Subcutaneous adipose tissue (tissue), 4 donors: ENCODE results near the gene KIF1A. TPM values are rescaled to one million over a fixed set of nuclear protein-coding genes. Genes with fewer than 3 reads are reported as not detected.

ENCODE experiments used
- CTCF ChIP-seq: fragments of 450-650 bp; IDR thresholded peaks from one replicate; pipeline ENCODE4 v1.5.1; 2016; ENCODE audit warnings: low read depth, mild to moderate bottlenecking, control low read depth, antibody characterized with exemption, moderate library complexity
- total RNA-seq, 4 donors: library from RNA; depleted of rRNA; stranded (reverse); fragments of >200 nt; gene quantifications; one replicate each; pipeline ENCODE4 v1.1.0, GENCODE V29; 2016

The KIF1A gene
- total RNA-seq, 4 donors from 2014 or later = not detected

- TF ChIP-seq CTCF = no peak
These were observed 51.8 kb downstream of the KIF1A start for GRCh38 chr2:240768216-240768615.

- no peak for TF ChIP-seq CTCF
These were observed 52.7 kb downstream of the KIF1A start for GRCh38 chr2:240767341-240767740.

- TF ChIP-seq CTCF = no peak
These were observed 53.9 kb downstream of the KIF1A start for GRCh38 chr2:240766072-240766471.

GRCh38 chr2:240765007-240765406 is 55.0 kb downstream of the KIF1A start:
- TF ChIP-seq CTCF = no peak

GRCh38 chr2:240764605-240765004 is 55.4 kb downstream of the KIF1A start:
- TF ChIP-seq CTCF = no peak

- TF ChIP-seq CTCF = no peak
These were observed 57.0 kb downstream of the KIF1A start for GRCh38 chr2:240762971-240763370.

GRCh38 chr2:240762249-240762648 is 57.8 kb downstream of the KIF1A start:
- TF ChIP-seq CTCF = no peak
